GM23338 (cell line): ENCODE results near the gene AK2. TPM values are rescaled to one million over a fixed set of nuclear protein-coding genes. Genes with fewer than 3 reads are reported as not detected.

Source experiments
- ATAC-seq: fragments of 200-7000 bp; cut with Tn5 transposase; 3 replicates; pipeline ENCODE4 v1.9.1; 2020
- DNase-seq: peaks from one replicate; pipeline ENCODE4 v3.0.0-alpha.2; 2015; ENCODE audit warnings: low spot score
- H2AFZ ChIP-seq: fragments of 200-600 bp; sonication (generic); 2 replicates; pipeline ENCODE4 v1.8.0; 2016; ENCODE audit warnings: antibody characterized with exemption, mild to moderate bottlenecking, moderate library complexity
- H3F3A ChIP-seq: fragments of 200-600 bp; sonication (generic); replicated peaks from 2 replicates; pipeline ENCODE4 v1.8.0; 2017; ENCODE audit warnings: antibody characterized with exemption, mixed run types, low read depth
- H3K27ac ChIP-seq: fragments of 200-600 bp; sonication (generic); 2 replicates; pipeline ENCODE4 v1.6.1; 2016; ENCODE audit warnings: low read depth
- H3K27me3 ChIP-seq: fragments of 200-600 bp; sonication (generic); 2 replicates; pipeline ENCODE4 v1.8.0; 2016; ENCODE audit warnings: mild to moderate bottlenecking, mixed run types, moderate library complexity; ENCODE audit not compliant: insufficient read depth
- H3K36me3 ChIP-seq: fragments of 200-600 bp; sonication (generic); 2 replicates; pipeline ENCODE4 v1.8.0; 2016; ENCODE audit warnings: mild to moderate bottlenecking; ENCODE audit not compliant: insufficient read depth
- H3K4me1 ChIP-seq: fragments of 200-600 bp; sonication (generic); 2 replicates; pipeline ENCODE4 v1.8.0; 2016; ENCODE audit warnings: mild to moderate bottlenecking, moderate library complexity; ENCODE audit not compliant: insufficient read depth
- H3K4me2 ChIP-seq: fragments of 200-600 bp; sonication (generic); 2 replicates; pipeline ENCODE4 v1.7.1; 2017; ENCODE audit warnings: mixed run types
- H3K4me3 ChIP-seq: fragments of 200-600 bp; sonication (generic); 2 replicates; pipeline ENCODE4 v1.6.1; 2016; ENCODE audit warnings: mixed run types
- H3K79me2 ChIP-seq: fragments of 200-600 bp; sonication (generic); replicated peaks from 2 replicates; pipeline ENCODE4 v1.8.0; 2017; ENCODE audit warnings: mild to moderate bottlenecking; ENCODE audit not compliant: insufficient read depth
- H3K9me2 ChIP-seq: fragments of 200-600 bp; sonication (generic); 2 replicates; pipeline ENCODE4 v1.8.0; 2017; ENCODE audit not compliant: insufficient read depth
- H4K20me1 ChIP-seq: fragments of 200-600 bp; sonication (generic); replicated peaks from 2 replicates; pipeline ENCODE4 v1.8.0; 2017; ENCODE audit warnings: mild to moderate bottlenecking; ENCODE audit not compliant: insufficient read depth
- H3K27ac Mint-ChIP-seq: 2 replicates; pipeline ENCODE4 v1.8.0; 2020; ENCODE audit warnings: inconsistent platforms, mild to moderate bottlenecking, moderate library complexity, mixed read lengths
- H3K27me3 Mint-ChIP-seq: 3 replicates; pipeline ENCODE4 v1.8.0; 2022; ENCODE audit warnings: low read depth, mild to moderate bottlenecking, moderate library complexity, mixed read lengths, inconsistent platforms; ENCODE audit not compliant: insufficient read depth, poor library complexity
- H3K36me3 Mint-ChIP-seq: 3 replicates; pipeline ENCODE4 v1.8.0; 2021; ENCODE audit warnings: low read depth, mild to moderate bottlenecking, inconsistent platforms, moderate library complexity, mixed read lengths
- H3K4me1 Mint-ChIP-seq: 3 replicates; pipeline ENCODE4 v1.8.0; 2020; ENCODE audit warnings: mild to moderate bottlenecking, inconsistent platforms, mixed read lengths
- H3K4me3 Mint-ChIP-seq: 3 replicates; pipeline ENCODE4 v1.8.0; 2021; ENCODE audit warnings: moderate library complexity, mild to moderate bottlenecking, inconsistent platforms, mixed read lengths
- H3K9me3 Mint-ChIP-seq: 3 replicates; pipeline ENCODE4 v1.8.0; 2020; ENCODE audit warnings: moderate library complexity, mild to moderate bottlenecking, inconsistent platforms, mixed read lengths
- CREB1 ChIP-seq: fragments of 250-450 bp; sonication (Bioruptor Pico); IDR thresholded peaks from 2 replicates; pipeline ENCODE4 v1.5.0; 2020; ENCODE audit warnings: low read depth, mild to moderate bottlenecking, moderate library complexity
- JUNB ChIP-seq: IDR thresholded peaks from one replicate; pipeline ENCODE4 v1.6.1; 2016; ENCODE audit warnings: antibody characterized with exemption; ENCODE audit not compliant: unreplicated experiment
- POLR2AphosphoS5 ChIP-seq: IDR thresholded peaks from 2 replicates; pipeline ENCODE4 v1.6.1; 2016; ENCODE audit warnings: antibody characterized with exemption, low read depth
- ZNF331 ChIP-seq: fragments of 250-450 bp; sonication (Bioruptor Pico); IDR thresholded peaks from 2 replicates; pipeline ENCODE4 v1.5.0; 2020; ENCODE audit warnings: low read depth, mild to moderate bottlenecking, moderate library complexity
- polyA plus RNA-seq: library from polyadenylated mRNA; unstranded; fragments of >200 nt; fragmentation: Nextera tagmentation; extraction: Ambion mirVana; gene quantifications from 2 replicates; pipeline ENCODE4 v1.2.1, GENCODE V29; 2016
- total RNA-seq: library from RNA; depleted of rRNA; stranded (reverse); fragments of >200 nt; shearing (Covaris generic); gene quantifications from 2 replicates; pipeline ENCODE4 v1.2.3, GENCODE V29; 2014
- TF ChIP-seq, protein P1 (sequence below): IDR thresholded peaks from one replicate; pipeline ENCODE4 v1.6.1; 2018; ENCODE audit warnings: antibody characterized with exemption; ENCODE audit not compliant: unreplicated experiment
- TF ChIP-seq, protein P2 (sequence below), 2 experiments: fragments of 200-600 bp in 1 of 2; sonication (generic) in 1 of 2; conservative IDR thresholded peaks; 2 replicates each; pipeline versions ENCODE4 v1.5.1 to v1.6.1; 2016 to 2017; ENCODE audit warnings: antibody characterized with exemption in 2 of 2, low read depth in 2 of 2, mild to moderate bottlenecking in 2 of 2, moderate library complexity in 1 of 2
- TF ChIP-seq, protein P3 (sequence below): fragments of 250-450 bp; sonication (Bioruptor Pico); IDR thresholded peaks from 2 replicates; pipeline ENCODE4 v1.5.0; 2020; ENCODE audit warnings: mild to moderate bottlenecking, moderate library complexity
- TF ChIP-seq, protein P4 (sequence below): IDR thresholded peaks from 2 replicates; pipeline ENCODE4 v1.6.1; 2016; ENCODE audit warnings: antibody characterized with exemption

Gene AK2
- total and polyA plus RNA-seq, 2 experiments from 2014 or later, result 125 to 142 TPM

DNA sequence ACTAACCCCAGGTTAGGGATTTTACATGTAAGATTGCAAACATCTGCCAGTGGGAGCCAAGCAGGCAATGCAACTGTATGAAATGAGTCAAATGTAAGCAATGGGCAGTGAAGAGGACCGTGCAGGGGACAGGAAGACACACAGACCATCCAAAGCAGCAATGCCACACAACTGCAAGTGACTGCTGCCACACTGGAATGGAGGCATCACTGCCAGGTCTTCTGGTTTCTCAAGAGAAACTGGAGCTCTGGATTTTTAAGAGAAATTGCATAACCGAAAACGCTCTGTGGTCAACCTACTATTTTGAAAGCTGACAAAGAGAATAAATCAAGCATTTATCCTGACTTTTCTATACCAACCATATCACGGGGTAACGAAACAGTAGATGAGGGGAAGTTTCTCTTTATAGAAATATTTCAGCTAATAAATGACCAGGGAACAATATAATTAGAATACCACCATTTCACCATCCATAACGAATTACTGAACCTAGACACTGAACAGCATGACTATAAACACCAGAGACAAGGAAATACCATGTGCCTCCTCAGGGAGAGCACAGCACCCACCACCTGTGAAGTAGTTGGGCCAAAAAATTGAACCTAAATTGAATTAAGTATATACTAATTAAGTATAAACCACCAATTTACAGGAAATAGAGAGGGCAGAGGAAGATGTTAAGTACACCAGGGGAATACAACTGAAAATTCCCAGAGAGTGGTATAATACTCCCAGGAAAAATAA lies 4.4 kb downstream of the AK2 start:
- H3K4me1 ChIP-seq, result peaks cover 21% of the 10 kb centered on the region
- no peak overlapping the region for H3K27ac Mint-ChIP-seq
- H3K4me3 Mint-ChIP-seq, result no peak overlapping the region; the same call in 2 of the 3 replicates
- H2AFZ ChIP-seq, result no peak overlapping the region
- ATAC-seq (no peak), DNase-seq (no peak)
- peaks cover 6% of the 10 kb centered on the region for H3K27me3 Mint-ChIP-seq
- peaks cover 92% of the 10 kb centered on the region for H3K79me2 ChIP-seq
- no peak overlapping the region; the same call in 1 of the 2 replicates for H3K27ac ChIP-seq
- H3K36me3 Mint-ChIP-seq, result peaks cover 22% of the 10 kb centered on the region
- H3K4me3 ChIP-seq, result no peak overlapping the region
- no peaks in the 10 kb centered on the region for H3K36me3 ChIP-seq
- H3K4me2 ChIP-seq, result no peak overlapping the region
- no peaks in the 10 kb centered on the region; the same call in 1 of the 2 replicates for H3K9me2 ChIP-seq
- peaks cover 77% of the 10 kb centered on the region for H4K20me1 ChIP-seq
- H3K4me1 Mint-ChIP-seq, result peaks cover 23% of the 10 kb centered on the region
- no peaks in the 10 kb centered on the region; the same call in 1 of the 2 replicates for H3F3A ChIP-seq
- TF ChIP-seq, protein P1, sequence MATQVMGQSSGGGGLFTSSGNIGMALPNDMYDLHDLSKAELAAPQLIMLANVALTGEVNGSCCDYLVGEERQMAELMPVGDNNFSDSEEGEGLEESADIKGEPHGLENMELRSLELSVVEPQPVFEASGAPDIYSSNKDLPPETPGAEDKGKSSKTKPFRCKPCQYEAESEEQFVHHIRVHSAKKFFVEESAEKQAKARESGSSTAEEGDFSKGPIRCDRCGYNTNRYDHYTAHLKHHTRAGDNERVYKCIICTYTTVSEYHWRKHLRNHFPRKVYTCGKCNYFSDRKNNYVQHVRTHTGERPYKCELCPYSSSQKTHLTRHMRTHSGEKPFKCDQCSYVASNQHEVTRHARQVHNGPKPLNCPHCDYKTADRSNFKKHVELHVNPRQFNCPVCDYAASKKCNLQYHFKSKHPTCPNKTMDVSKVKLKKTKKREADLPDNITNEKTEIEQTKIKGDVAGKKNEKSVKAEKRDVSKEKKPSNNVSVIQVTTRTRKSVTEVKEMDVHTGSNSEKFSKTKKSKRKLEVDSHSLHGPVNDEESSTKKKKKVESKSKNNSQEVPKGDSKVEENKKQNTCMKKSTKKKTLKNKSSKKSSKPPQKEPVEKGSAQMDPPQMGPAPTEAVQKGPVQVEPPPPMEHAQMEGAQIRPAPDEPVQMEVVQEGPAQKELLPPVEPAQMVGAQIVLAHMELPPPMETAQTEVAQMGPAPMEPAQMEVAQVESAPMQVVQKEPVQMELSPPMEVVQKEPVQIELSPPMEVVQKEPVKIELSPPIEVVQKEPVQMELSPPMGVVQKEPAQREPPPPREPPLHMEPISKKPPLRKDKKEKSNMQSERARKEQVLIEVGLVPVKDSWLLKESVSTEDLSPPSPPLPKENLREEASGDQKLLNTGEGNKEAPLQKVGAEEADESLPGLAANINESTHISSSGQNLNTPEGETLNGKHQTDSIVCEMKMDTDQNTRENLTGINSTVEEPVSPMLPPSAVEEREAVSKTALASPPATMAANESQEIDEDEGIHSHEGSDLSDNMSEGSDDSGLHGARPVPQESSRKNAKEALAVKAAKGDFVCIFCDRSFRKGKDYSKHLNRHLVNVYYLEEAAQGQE, result no peak
- no peak for TF ChIP-seq CREB1 (CRISPR knock-in tag)
- no peak for TF ChIP-seq ZNF331 (CRISPR knock-in tag)
- no peak for TF ChIP-seq POLR2AphosphoS5
- no peak for TF ChIP-seq JUNB
- peaks cover 6% of the 10 kb centered on the region for H3K9me3 Mint-ChIP-seq
- H3K27me3 ChIP-seq, result peaks cover 2% of the 10 kb centered on the region

DNA sequence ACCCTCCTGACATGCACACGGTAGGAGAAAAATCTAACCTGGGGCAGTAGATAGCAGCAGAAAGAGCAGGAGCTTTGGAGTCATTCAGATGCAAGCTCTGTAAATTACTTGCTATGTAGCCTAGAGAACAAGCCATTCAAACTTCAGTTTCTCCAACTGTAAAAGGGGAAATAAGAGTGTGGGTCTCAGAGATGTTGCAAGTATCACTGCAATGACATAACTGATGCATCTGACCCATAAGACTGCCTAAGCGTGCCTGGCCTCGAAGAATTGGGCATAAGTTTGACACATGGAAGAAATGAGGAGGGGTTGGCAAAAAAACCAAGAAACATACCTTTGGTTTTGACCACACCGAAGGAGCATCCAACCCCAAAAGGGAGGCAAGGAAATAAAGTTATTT lies 5.2 kb downstream of the AK2 start:
- no peak overlapping the region for H3K4me3 ChIP-seq
- H3K27ac Mint-ChIP-seq, result no peak overlapping the region
- no peaks in the 10 kb centered on the region for H3K9me2 ChIP-seq
- peaks cover 78% of the 10 kb centered on the region for H4K20me1 ChIP-seq
- H3K4me1 Mint-ChIP-seq, result peaks cover 23% of the 10 kb centered on the region
- ATAC-seq (no peak), DNase-seq (no peak)
- H3K79me2 ChIP-seq, result peaks cover 100% of the 10 kb centered on the region
- H3K27me3 Mint-ChIP-seq, result peaks cover 3% of the 10 kb centered on the region
- no peaks in the 10 kb centered on the region; the same call in 2 of the 3 replicates for H3K9me3 Mint-ChIP-seq
- H3K36me3 Mint-ChIP-seq, result peaks cover 18% of the 10 kb centered on the region
- peaks cover 21% of the 10 kb centered on the region for H3K4me1 ChIP-seq
- no peak overlapping the region for H3K4me3 Mint-ChIP-seq
- no peaks in the 10 kb centered on the region for H3K27me3 ChIP-seq
- H3K4me2 ChIP-seq, result no peak overlapping the region
- H2AFZ ChIP-seq, result no peak overlapping the region
- no peaks in the 10 kb centered on the region for H3K36me3 ChIP-seq
- no peaks in the 10 kb centered on the region; the same call in 1 of the 2 replicates for H3F3A ChIP-seq
- no peak overlapping the region for H3K27ac ChIP-seq
- TF ChIP-seq POLR2AphosphoS5, result no peak
- TF ChIP-seq, protein P2, sequence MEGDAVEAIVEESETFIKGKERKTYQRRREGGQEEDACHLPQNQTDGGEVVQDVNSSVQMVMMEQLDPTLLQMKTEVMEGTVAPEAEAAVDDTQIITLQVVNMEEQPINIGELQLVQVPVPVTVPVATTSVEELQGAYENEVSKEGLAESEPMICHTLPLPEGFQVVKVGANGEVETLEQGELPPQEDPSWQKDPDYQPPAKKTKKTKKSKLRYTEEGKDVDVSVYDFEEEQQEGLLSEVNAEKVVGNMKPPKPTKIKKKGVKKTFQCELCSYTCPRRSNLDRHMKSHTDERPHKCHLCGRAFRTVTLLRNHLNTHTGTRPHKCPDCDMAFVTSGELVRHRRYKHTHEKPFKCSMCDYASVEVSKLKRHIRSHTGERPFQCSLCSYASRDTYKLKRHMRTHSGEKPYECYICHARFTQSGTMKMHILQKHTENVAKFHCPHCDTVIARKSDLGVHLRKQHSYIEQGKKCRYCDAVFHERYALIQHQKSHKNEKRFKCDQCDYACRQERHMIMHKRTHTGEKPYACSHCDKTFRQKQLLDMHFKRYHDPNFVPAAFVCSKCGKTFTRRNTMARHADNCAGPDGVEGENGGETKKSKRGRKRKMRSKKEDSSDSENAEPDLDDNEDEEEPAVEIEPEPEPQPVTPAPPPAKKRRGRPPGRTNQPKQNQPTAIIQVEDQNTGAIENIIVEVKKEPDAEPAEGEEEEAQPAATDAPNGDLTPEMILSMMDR (conservative IDR thresholded peaks at IDR 0.05; ENCODE audit: low read depth in 2 of 2), result no peak
- TF ChIP-seq, protein P3, sequence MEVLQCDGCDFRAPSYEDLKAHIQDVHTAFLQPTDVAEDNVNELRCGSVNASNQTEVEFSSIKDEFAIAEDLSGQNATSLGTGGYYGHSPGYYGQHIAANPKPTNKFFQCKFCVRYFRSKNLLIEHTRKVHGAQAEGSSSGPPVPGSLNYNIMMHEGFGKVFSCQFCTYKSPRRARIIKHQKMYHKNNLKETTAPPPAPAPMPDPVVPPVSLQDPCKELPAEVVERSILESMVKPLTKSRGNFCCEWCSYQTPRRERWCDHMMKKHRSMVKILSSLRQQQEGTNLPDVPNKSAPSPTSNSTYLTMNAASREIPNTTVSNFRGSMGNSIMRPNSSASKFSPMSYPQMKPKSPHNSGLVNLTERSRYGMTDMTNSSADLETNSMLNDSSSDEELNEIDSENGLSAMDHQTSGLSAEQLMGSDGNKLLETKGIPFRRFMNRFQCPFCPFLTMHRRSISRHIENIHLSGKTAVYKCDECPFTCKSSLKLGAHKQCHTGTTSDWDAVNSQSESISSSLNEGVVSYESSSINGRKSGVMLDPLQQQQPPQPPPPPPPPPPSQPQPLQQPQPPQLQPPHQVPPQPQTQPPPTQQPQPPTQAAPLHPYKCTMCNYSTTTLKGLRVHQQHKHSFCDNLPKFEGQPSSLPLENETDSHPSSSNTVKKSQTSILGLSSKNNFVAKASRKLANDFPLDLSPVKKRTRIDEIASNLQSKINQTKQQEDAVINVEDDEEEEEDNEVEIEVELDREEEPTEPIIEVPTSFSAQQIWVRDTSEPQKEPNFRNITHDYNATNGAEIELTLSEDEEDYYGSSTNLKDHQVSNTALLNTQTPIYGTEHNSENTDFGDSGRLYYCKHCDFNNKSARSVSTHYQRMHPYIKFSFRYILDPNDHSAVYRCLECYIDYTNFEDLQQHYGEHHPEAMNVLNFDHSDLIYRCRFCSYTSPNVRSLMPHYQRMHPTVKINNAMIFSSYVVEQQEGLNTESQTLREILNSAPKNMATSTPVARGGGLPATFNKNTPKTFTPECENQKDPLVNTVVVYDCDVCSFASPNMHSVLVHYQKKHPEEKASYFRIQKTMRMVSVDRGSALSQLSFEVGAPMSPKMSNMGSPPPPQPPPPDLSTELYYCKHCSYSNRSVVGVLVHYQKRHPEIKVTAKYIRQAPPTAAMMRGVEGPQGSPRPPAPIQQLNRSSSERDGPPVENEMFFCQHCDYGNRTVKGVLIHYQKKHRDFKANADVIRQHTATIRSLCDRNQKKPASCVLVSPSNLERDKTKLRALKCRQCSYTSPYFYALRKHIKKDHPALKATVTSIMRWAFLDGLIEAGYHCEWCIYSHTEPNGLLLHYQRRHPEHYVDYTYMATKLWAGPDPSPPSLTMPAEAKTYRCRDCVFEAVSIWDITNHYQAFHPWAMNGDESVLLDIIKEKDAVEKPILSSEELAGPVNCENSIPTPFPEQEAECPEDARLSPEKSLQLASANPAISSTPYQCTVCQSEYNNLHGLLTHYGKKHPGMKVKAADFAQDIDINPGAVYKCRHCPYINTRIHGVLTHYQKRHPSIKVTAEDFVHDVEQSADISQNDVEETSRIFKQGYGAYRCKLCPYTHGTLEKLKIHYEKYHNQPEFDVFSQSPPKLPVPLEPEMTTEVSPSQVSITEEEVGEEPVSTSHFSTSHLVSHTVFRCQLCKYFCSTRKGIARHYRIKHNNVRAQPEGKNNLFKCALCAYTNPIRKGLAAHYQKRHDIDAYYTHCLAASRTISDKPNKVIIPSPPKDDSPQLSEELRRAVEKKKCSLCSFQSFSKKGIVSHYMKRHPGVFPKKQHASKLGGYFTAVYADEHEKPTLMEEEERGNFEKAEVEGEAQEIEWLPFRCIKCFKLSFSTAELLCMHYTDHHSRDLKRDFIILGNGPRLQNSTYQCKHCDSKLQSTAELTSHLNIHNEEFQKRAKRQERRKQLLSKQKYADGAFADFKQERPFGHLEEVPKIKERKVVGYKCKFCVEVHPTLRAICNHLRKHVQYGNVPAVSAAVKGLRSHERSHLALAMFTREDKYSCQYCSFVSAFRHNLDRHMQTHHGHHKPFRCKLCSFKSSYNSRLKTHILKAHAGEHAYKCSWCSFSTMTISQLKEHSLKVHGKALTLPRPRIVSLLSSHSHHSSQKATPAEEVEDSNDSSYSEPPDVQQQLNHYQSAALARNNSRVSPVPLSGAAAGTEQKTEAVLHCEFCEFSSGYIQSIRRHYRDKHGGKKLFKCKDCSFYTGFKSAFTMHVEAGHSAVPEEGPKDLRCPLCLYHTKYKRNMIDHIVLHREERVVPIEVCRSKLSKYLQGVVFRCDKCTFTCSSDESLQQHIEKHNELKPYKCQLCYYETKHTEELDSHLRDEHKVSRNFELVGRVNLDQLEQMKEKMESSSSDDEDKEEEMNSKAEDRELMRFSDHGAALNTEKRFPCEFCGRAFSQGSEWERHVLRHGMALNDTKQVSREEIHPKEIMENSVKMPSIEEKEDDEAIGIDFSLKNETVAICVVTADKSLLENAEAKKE (CRISPR knock-in tag), result no peak
- TF ChIP-seq, protein P4, sequence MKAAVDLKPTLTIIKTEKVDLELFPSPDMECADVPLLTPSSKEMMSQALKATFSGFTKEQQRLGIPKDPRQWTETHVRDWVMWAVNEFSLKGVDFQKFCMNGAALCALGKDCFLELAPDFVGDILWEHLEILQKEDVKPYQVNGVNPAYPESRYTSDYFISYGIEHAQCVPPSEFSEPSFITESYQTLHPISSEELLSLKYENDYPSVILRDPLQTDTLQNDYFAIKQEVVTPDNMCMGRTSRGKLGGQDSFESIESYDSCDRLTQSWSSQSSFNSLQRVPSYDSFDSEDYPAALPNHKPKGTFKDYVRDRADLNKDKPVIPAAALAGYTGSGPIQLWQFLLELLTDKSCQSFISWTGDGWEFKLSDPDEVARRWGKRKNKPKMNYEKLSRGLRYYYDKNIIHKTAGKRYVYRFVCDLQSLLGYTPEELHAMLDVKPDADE, result no peak
